Peyer's patch (tissue), 4 donors: Measurements from ENCODE around the gene ACD.

Experiments used
- POLR2A ChIP-seq, 2 donors: fragments of 450-650 bp; IDR thresholded peaks; one replicate each; pipeline ENCODE4 v1.5.1; 2017; ENCODE audit warnings: antibody characterized with exemption in 2 of 2, mild to moderate bottlenecking in 2 of 2, moderate library complexity in 2 of 2
- TF ChIP-seq, protein P1 (sequence below), 6 experiments: fragments of 450-650 bp in 4 of 6; fragments of 200-600 bp in 2 of 6; sonication (generic) in 1 of 6; IDR thresholded peaks; one replicate each; pipeline ENCODE4 v1.5.1; 2017 to 2019; ENCODE audit warnings: antibody characterized with exemption in 6 of 6, mild to moderate bottlenecking in 3 of 6, moderate library complexity in 1 of 6

DNA sequence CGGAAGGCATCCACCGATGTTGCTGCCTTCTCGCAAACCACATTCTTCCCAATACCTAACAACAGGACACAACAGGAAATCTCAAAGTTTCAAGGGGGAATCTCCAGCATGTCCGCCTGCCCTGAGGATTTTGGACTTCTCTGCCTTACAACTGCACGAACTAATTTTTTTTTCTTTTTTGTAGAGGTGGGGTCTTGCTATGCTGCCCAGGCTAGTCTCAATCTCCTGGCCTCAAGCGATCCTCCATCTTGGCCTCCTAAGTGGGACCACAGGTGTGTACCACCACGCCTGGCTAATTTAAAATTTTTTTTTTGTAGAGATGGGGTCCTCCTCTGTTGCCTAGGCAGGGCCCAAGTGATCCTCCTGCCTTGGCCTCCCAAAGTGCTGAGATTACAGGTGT is 15.9 kb upstream of the ACD start:
- TF ChIP-seq POLR2A (IDR thresholded peaks at IDR 0.05) = no peak
- TF ChIP-seq, protein P1, sequence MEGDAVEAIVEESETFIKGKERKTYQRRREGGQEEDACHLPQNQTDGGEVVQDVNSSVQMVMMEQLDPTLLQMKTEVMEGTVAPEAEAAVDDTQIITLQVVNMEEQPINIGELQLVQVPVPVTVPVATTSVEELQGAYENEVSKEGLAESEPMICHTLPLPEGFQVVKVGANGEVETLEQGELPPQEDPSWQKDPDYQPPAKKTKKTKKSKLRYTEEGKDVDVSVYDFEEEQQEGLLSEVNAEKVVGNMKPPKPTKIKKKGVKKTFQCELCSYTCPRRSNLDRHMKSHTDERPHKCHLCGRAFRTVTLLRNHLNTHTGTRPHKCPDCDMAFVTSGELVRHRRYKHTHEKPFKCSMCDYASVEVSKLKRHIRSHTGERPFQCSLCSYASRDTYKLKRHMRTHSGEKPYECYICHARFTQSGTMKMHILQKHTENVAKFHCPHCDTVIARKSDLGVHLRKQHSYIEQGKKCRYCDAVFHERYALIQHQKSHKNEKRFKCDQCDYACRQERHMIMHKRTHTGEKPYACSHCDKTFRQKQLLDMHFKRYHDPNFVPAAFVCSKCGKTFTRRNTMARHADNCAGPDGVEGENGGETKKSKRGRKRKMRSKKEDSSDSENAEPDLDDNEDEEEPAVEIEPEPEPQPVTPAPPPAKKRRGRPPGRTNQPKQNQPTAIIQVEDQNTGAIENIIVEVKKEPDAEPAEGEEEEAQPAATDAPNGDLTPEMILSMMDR (IDR thresholded peaks at IDR 0.05) = no peak
